Stimulated activated CD4-positive, alpha-beta T cell treated with anti-CD3 and anti-CD28 coated beads, Interleukin-12 subunit alpha, Interleukin-12 subunit beta, amount 100 ng/mL, for 4 hours (primary cell): ENCODE data around the gene FOXP1.

Source experiments
- DNase-seq: peaks from one replicate; pipeline ENCODE4 v3.0.0-alpha.2; 2020

FOXP1 gene

GRCh38 chr3:71226565-71227269 is 356.8 kb downstream of the FOXP1 start:
- DNase-seq = peak; percentile 80

DNA sequence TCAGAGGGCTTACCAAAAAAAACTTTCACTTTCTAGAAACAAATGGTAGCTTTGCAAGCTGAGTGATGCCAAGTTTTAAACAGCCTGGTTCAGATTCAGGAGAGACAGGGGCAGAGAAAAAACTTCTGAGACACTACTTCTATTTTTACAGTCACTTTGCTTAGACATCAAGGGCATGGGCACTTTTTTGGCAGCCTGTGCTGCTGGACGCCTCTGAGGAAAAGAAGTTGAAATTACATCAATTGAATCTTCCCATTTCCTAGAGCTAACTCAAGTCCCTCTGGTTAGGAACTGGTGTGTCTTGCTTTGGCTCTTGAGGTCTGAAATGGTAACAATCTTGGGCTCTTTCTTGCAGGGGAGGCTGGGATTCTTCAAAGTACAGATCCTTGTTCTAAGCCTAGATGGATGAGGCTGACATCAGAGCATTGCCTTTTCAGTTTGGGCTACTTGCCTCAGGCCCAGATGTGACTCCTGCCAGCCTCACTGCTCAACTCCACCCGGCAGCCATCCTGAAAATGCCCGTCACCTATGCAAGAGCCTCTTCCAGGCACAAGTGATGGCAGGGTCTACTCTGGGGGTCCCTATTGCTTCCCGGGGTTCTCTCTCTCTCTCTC is 357.5 kb downstream of the FOXP1 start:
- peak; percentile 8 for DNase-seq

DNA sequence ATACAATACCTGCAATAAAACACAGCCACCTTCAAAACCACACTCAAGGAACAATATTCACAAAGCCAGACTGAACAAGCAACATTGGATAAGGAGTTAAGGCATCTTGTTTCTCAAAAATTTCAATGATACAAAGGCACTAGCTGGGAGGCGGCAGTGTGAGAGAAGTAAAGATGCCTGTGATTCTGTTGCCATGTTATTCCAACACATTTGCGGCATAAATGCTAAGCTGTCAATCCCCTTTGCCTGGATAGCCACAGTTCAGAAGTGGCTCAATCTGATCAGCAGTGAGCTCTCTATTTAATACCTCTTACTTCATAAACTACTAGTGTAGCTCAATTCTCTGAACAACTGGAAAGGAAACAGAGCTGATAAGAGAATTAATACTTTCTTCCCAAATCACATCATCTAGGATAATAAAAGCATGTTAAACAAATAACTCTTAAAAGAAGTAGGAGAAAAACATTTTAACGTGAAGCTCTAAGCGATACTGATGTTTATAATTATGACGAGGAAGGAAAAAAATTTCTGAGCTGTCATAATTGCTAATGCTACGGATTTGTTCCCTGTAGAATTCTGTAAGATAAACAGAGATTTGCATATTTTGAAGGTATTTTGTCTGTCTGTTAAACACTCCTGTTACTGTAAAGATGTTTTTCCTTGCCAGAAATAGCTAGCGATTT is 358.4 kb downstream of the FOXP1 start:
- DNase-seq = no peak

- peak; percentile 39 for DNase-seq
Observed at GRCh38 chr3:71219744-71220638, 363.5 kb downstream of the FOXP1 start.

GRCh38 chr3:71218508-71218907 is 365.0 kb downstream of the FOXP1 start:
- no peak for DNase-seq

DNA sequence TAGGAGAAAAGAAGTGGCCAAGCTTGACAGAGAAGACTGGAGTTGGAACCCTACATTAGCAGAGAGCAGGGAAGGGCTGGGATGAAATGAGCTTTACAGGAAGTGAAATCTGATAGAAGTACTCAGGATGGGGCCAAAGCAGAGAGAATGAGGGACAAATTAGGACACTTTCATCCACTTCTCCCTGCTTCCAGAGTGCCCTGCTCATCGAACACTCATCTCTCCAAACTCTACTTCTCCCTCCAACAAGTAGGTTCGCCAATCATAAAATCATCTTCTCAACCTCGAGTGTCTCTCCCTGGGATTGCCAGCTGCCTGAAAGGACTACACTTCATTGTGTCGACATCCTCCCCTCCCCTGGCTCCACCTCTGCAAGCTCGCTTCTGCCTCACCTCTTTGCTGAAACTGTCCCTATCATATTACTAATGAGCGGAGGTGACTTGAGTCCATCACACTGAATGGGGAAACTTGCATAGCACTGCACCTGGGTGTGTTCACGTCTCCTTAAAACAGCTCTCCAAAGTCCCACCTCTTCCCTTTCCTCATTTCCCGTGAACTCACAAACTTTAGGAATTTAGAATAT is 365.8 kb downstream of the FOXP1 start:
- DNase-seq = no peak

DNA sequence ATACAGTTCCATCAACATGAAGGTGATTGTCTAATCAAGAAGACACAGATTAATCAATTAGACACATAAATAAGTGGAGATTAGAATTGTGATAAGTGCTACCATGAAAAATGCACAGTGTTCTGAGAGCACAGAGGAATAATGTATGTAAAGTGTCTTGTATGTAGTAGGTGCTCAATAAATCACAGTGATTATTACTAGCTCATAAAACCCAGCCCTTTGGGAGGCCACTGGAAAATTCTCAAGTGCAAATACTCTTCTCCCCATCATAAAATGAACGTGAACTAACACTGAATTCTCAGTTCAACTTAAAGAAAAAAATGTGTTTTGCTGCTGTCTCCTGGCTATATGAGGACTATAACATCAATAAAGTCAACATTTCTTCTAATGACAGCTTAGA is 368.2 kb downstream of the FOXP1 start:
- DNase-seq = no peak

DNA sequence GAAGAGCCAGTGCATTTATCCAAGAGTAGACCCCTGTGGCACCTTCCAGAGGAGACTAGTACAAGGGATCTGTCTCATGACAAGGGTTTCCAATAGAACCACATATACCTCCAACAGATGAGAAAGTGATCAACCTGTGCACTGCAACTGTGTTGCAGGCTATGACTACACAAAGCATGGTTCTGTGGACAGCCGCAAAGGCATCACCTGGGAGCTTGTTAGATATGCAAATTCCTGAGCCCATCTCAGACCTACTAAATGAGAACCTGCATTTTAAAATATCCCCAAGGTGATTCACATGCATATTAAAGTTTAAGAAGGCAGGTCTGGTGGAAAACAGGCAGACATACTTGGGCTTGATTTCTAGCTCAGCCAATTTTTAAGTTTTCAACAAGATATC is 368.7 kb downstream of the FOXP1 start:
- DNase-seq = no peak

- no peak for DNase-seq
Observed at GRCh38 chr3:71214016-71214415, 369.5 kb downstream of the FOXP1 start.

DNA sequence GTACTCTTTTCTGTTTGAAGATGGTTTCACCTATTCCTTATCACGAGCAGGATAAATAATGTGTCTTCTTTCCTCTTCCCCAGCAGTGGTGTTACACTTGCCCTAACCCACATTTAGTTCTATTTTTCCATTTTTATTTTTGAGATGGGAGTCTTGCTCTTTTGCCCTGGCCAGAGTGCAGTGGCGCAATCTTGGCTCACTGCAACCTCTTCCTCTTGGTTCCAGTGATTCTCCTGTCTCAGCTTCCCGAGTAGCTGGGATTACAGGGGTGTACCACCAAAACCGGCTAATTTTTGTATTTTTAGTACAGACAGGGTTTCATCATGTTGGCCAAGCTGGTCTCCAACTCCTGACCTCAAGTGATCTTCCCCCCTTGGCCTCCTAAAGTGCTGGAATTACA is 372.4 kb downstream of the FOXP1 start:
- DNase-seq = no peak

GRCh38 chr3:71210257-71211007 is 373.1 kb downstream of the FOXP1 start:
- DNase-seq = no peak

DNA sequence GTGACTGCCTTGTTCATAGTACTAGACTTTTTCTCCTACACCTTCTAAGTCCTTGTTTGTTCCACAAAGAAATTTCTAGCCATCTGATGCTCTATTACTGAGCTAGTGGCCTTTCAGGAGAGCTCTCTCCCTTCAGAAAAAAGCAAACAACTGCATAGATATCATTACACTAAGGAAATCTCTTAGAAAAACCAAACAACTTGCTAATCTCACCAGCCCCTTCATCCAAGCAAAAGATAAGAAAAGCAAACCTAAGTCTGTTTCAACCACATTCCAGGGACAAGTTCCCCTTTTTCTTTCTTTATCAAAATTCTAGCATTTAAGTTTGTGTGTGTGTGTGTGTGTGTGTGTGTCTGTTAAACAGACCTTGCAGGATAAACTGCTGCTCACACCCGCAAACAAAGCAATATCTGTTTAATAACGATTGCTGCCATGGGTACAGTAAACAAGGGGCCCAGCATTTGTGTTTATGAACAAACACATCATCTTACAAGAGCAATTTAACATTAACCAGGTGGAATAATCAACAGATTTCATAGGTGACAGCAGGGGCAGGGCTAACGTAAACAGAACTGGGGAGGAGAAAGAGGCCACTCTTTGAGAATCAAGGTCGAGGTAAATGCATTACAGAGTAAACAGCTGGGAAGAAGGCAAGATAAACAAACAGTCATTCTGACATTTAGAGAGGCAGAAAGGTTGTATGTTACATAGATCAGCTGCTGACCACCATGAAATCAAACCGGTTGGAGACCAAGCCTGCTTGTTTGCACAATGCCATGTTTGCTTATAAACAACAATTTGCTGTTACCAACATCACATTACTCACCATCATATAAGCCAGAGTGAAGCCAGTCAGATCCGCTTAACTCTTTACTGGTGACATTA is 375.1 kb downstream of the FOXP1 start:
- DNase-seq = no peak

DNA sequence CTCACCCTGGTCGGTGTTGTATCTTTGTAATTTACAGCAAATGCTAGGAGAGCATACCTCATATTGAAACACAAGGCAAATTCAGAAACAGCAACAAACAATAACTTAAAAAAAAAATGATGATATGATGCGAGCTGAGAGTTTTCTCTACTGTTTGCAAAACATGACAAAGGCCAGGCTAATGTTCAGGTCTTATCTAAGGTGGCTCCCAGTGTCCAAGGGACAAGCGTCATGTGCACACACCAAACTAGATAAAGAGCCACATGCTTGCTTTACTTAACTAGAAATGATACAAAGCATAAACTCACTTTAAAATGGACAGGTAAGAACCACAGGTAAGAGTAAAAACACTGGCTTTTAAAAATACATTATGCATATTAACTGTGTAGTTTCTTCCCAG is 375.9 kb downstream of the FOXP1 start:
- DNase-seq = no peak

- no peak for DNase-seq
Observed at GRCh38 chr3:71206305-71207165, 377.0 kb downstream of the FOXP1 start.

- DNase-seq = no peak
Observed at GRCh38 chr3:71203727-71204488, 379.6 kb downstream of the FOXP1 start.

- no peak for DNase-seq
Observed at GRCh38 chr3:71202848-71203533, 380.5 kb downstream of the FOXP1 start.

- DNase-seq = no peak
Observed at GRCh38 chr3:71201939-71202338, 381.6 kb downstream of the FOXP1 start.

DNA sequence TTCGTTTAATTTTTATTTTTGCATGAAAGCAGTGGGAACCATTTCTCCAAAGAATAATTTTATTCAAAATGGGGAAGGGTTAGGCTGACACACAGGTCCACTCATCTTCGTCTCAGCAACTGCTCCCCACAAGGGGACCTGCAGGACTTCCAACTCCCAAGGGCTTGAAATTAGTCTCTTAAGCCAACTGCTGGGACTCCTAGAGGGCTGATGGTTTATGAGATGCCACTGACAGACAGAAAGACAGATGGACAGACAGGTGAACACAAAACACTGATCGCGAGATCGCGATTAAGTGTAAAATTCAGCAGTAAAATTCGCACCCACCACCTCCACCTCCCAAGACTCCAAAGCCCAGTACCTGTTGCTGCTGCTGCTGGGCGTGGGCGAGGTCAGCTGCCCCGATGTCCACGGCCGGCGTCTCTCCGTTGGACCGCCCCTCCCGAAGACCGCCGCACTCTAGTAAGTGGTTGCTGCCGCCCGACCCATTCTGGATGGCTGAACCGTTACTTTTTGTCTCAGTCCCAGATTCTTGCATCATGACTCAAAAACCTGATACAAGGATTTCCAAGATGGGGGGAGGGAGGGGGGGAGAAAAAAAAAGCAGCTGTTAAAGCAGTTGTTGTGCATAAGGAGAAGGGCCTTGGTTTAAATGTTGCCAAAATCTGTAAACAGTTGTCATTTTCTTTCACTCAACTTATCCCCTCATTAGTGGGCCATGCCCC is 385.5 kb downstream of the FOXP1 start:
- DNase-seq = no peak
